Measurements from ENCODE around the gene IGSF23.

- 0 out of 2 replicates have a peak, but pooled peaks have one; percentile 23 for TF ChIP-seq CTCF (conservative IDR thresholded peaks at IDR 0.05)
- no peak for TF ChIP-seq EZH2 (IDR thresholded peaks at IDR 0.05; ENCODE audit: low read depth)
Observed at GRCh38 chr19:44585371-44586133, 27.8 kb upstream of the IGSF23 start.
